GM21576 (cell line): ENCODE data around the gene MAB21L4.

Experiments used
- ATAC-seq: cut with Tn5 transposase; IDR thresholded peaks from one replicate; pipeline ENCODE4 v1.9.1; 2021; ENCODE audit warnings: mild to moderate bottlenecking, moderate library complexity; ENCODE audit not compliant: unreplicated experiment

Gene MAB21L4

GRCh38 chr2:240898108-240898730 is 2.3 kb upstream of the MAB21L4 start:
- no peak for ATAC-seq

- no peak for ATAC-seq
Measured at GRCh38 chr2:240896871-240897692, 1.1 kb upstream of the MAB21L4 start.

GRCh38 chr2:240896394-240896793 is 438 bp upstream of the MAB21L4 start:
- ATAC-seq: no peak

GRCh38 chr2:240894836-240895558 is 959 bp downstream of the MAB21L4 start:
- ATAC-seq: no peak

- no peak for ATAC-seq
Measured at GRCh38 chr2:240894006-240894405, 1.9 kb downstream of the MAB21L4 start.

- ATAC-seq: no peak
Measured at GRCh38 chr2:240893363-240893844, 2.6 kb downstream of the MAB21L4 start.

GRCh38 chr2:240892925-240893324 is 3.0 kb downstream of the MAB21L4 start:
- ATAC-seq: no peak

- no peak for ATAC-seq
Measured at GRCh38 chr2:240892356-240892755, 3.6 kb downstream of the MAB21L4 start.

GRCh38 chr2:240891492-240892340 is 4.2 kb downstream of the MAB21L4 start:
- no peak for ATAC-seq

- ATAC-seq: no peak
Measured at GRCh38 chr2:240890691-240891090, 5.3 kb downstream of the MAB21L4 start.

GRCh38 chr2:240889601-240890560 is 6.1 kb downstream of the MAB21L4 start:
- no peak for ATAC-seq

- no peak for ATAC-seq
Measured at GRCh38 chr2:240888890-240889573, 6.9 kb downstream of the MAB21L4 start.

GRCh38 chr2:240888130-240888889 is 7.6 kb downstream of the MAB21L4 start:
- no peak for ATAC-seq

GRCh38 chr2:240887631-240888030 is 8.3 kb downstream of the MAB21L4 start:
- ATAC-seq: no peak

GRCh38 chr2:240886678-240887609 is 9.0 kb downstream of the MAB21L4 start:
- no peak for ATAC-seq

GRCh38 chr2:240886023-240886565 is 9.9 kb downstream of the MAB21L4 start:
- ATAC-seq: no peak

- ATAC-seq: no peak
Measured at GRCh38 chr2:240885566-240885965, 10.4 kb downstream of the MAB21L4 start.
